HepG2 (cell line): ENCODE results near the gene ST6GALNAC2. TPM values are rescaled to one million over a fixed set of nuclear protein-coding genes. Genes with fewer than 3 reads are reported as not detected.

ENCODE experiments used
- ARNT2 ChIP-seq: sonication (generic); formaldehyde crosslinking; IDR thresholded peaks from 2 replicates; pipeline ENCODE4 v1.8.0; 2022; ENCODE audit warnings: mild to moderate bottlenecking, low read depth, missing genetic modification reagents, moderate library complexity
- CCDC6 ChIP-seq: sonication (generic); formaldehyde crosslinking; IDR thresholded peaks from 2 replicates; pipeline ENCODE4 v1.8.1; 2022; ENCODE audit warnings: mild to moderate bottlenecking, missing genetic modification reagents, moderate library complexity
- EED ChIP-seq: sonication (generic); formaldehyde crosslinking; IDR thresholded peaks from 2 replicates; pipeline ENCODE4 v1.5.0; 2020; ENCODE audit warnings: mild to moderate bottlenecking, missing genetic modification reagents
- EP300 ChIP-seq, 3 experiments: sonication (generic) in 1 of 3; formaldehyde crosslinking in 1 of 3; IDR thresholded peaks; 2 replicates each; pipeline versions ENCODE4 v1.5.1 to v1.6.1; 2011 to 2020; ENCODE audit warnings: low read depth in 2 of 3, low read length in 2 of 3, borderline replicate concordance in 1 of 3, improper control_type of control experiment in 1 of 3, mild to moderate bottlenecking in 1 of 3, missing genetic modification reagents in 1 of 3, moderate library complexity in 1 of 3
- HMG20B ChIP-seq: conservative IDR thresholded peaks from 2 replicates; pipeline ENCODE4 v1.6.1; 2016; ENCODE audit warnings: missing genetic modification reagents, missing compliant biosample characterization
- KLF6 ChIP-seq: IDR thresholded peaks from 2 replicates; pipeline ENCODE4 v1.8.0; 2016; ENCODE audit warnings: missing biosample characterization, missing genetic modification reagents
- MZF1 ChIP-seq: sonication (generic); formaldehyde crosslinking; IDR thresholded peaks from 2 replicates; pipeline ENCODE4 v1.8.1; 2023; ENCODE audit warnings: mild to moderate bottlenecking, missing genetic modification reagents, borderline replicate concordance
- NBN ChIP-seq: fragments of 450-650 bp; conservative IDR thresholded peaks from 2 replicates; pipeline ENCODE4 v1.6.1; 2017
- SMAD1 ChIP-seq: sonication (generic); formaldehyde crosslinking; IDR thresholded peaks from 2 replicates; pipeline ENCODE4 v1.4.0; 2020; ENCODE audit warnings: missing genetic modification reagents, low read depth, mild to moderate bottlenecking, borderline replicate concordance
- SP5 ChIP-seq: IDR thresholded peaks from 2 replicates; pipeline ENCODE4 v1.6.1; 2016; ENCODE audit warnings: low read depth, borderline replicate concordance
- ZMYM3 ChIP-seq: sonication (generic); formaldehyde crosslinking; IDR thresholded peaks from 2 replicates; pipeline ENCODE4 v1.5.1; 2020; ENCODE audit warnings: mild to moderate bottlenecking, missing genetic modification reagents
- ZMYM4 ChIP-seq: sonication (generic); formaldehyde crosslinking; IDR thresholded peaks from 2 replicates; pipeline ENCODE4 v1.8.1; 2023; ENCODE audit warnings: mild to moderate bottlenecking, missing genetic modification reagents
- ZNF335 ChIP-seq: sonication (generic); formaldehyde crosslinking; IDR thresholded peaks from 2 replicates; pipeline ENCODE4 v1.4.0; 2020; ENCODE audit warnings: missing genetic modification reagents
- ZNF816 ChIP-seq: sonication (generic); formaldehyde crosslinking; IDR thresholded peaks from 2 replicates; pipeline ENCODE4 v1.8.0; 2022; ENCODE audit warnings: missing genetic modification reagents, mild to moderate bottlenecking, borderline replicate concordance
- polyA plus RNA-seq, 8 experiments: library from polyadenylated mRNA; depleted of rRNA in 3 of 8; stranded (reverse) in 7 of 8; unstranded in 1 of 8; fragments of >200 nt; fragmentation: Illumina TruSeq in 4 of 8; extraction: Trizol in 4 of 8; gene quantifications; 2 replicates each; pipeline versions ENCODE4 v1.2.1 to v1.2.3, GENCODE V29; 2011 to 2016; ENCODE audit warnings: low read depth in 4 of 8, missing spikeins in 1 of 8, mixed read lengths in 1 of 8; ENCODE audit not compliant: insufficient read depth in 1 of 8
- total RNA-seq, 5 experiments: library from RNA; depleted of rRNA; stranded (reverse); fragments of >200 nt; fragmentation: Illumina TruSeq; extraction: Trizol; gene quantifications; 2 replicates each; pipeline ENCODE4 v1.2.3, GENCODE V29; 2016; ENCODE audit warnings: low read depth in 1 of 5
- TF ChIP-seq, protein P1 (sequence below): IDR thresholded peaks from 2 replicates; pipeline ENCODE4 v1.6.1; 2018; ENCODE audit warnings: missing genetic modification reagents, mild to moderate bottlenecking, missing compliant biosample characterization
- TF ChIP-seq, protein P2 (sequence below): sonication (generic); formaldehyde crosslinking; IDR thresholded peaks from 2 replicates; pipeline ENCODE4 v1.4.0; 2020; ENCODE audit warnings: mild to moderate bottlenecking, missing genetic modification reagents, borderline replicate concordance
- TF ChIP-seq, protein P3 (sequence below): sonication (generic); formaldehyde crosslinking; IDR thresholded peaks from 2 replicates; pipeline ENCODE4 v1.4.0; 2020; ENCODE audit warnings: low read depth, mild to moderate bottlenecking, missing genetic modification reagents
- TF ChIP-seq, protein P4 (sequence below): IDR thresholded peaks from 2 replicates; pipeline ENCODE4 v1.6.1; 2016; ENCODE audit warnings: mild to moderate bottlenecking

Gene ST6GALNAC2
- total and polyA plus RNA-seq, 2 of the 13 experiments (the other 11 are each of a cell fraction or from before 2014, with no cell fraction given) = 0.12 to 0.49 TPM

DNA sequence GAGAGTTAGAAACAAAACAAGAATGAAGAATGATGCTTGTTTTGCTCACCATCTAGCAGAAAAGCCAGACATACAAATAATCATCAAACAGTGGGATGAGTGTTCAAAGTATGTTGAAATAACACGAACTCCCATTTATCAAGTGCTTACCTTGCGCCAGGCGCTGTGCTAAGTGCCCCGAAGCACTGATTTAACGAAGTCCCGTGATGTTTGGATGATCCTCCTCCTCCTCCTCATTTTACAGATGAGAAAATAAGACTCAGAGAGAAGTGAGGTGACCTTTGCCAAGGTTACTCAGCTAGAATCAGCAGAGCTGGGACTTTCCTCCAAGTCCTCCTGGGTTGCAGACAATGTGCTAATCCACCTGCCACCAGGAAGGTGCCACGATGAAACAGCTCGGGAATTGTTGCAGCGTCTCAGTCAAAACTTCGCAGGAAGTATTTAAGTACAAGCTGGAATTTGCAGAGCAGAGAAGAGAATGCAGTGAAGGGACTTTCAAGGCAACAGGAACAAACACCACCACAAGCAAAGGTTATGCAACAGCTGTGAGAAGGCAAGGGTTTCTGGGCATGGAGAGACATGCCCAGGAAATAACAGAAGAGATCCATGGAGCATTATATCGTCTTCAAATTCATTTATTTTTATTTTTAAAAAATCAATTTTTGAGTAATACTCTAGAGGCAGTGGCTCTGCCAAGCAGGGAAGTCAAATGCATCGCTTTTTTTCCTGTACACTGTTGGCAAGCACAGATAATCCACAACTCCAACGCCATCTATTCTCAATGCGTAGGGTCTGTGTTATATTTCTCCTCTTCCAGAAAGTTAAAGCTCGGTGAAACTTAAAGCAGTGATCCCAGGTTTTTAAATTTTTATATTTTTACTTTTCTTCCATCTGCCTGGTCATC, 34.7 kb downstream of the ST6GALNAC2 start (continued):
- TF ChIP-seq EP300 (IDR thresholded peaks at IDR 0.05; ENCODE audit: low read depth in 2 of 2, low read length in 2 of 2) (peak in 1 of 2 experiments; percentile 79; a peak in 2 of 4 replicates), EP300 (CRISPR knock-in tag; IDR thresholded peaks at IDR 0.05; ENCODE audit: borderline replicate concordance) (peak; percentile 72; the same call in 1 of the 2 replicates), ZNF335 (peak; percentile 84), ARNT2 (CRISPR knock-in tag) (peak; percentile 77; the same call in 1 of the 2 replicates), ZMYM3 (peak; percentile 57), EED (CRISPR knock-in tag) (no peak), SP5 (no peak), ZNF816 (CRISPR knock-in tag) (no peak), KLF6 (CRISPR knock-in tag) (0 out of 2 replicates have a peak, but pooled peaks have one; percentile 58), MZF1 (0 out of 2 replicates have a peak, but pooled peaks have one; percentile 61), HMG20B (CRISPR knock-in tag) (peak; percentile 13; the same call in 1 of the 2 replicates), SMAD1 (CRISPR knock-in tag) (no peak), NBN (no peak), ZMYM4 (CRISPR knock-in tag) (peak; percentile 58), CCDC6 (CRISPR knock-in tag) (0 out of 2 replicates have a peak, but pooled peaks have one; percentile 38)
- TF ChIP-seq, protein P1, sequence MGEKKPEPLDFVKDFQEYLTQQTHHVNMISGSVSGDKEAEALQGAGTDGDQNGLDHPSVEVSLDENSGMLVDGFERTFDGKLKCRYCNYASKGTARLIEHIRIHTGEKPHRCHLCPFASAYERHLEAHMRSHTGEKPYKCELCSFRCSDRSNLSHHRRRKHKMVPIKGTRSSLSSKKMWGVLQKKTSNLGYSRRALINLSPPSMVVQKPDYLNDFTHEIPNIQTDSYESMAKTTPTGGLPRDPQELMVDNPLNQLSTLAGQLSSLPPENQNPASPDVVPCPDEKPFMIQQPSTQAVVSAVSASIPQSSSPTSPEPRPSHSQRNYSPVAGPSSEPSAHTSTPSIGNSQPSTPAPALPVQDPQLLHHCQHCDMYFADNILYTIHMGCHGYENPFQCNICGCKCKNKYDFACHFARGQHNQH (CRISPR knock-in tag) = peak; percentile 91
- TF ChIP-seq, protein P2, sequence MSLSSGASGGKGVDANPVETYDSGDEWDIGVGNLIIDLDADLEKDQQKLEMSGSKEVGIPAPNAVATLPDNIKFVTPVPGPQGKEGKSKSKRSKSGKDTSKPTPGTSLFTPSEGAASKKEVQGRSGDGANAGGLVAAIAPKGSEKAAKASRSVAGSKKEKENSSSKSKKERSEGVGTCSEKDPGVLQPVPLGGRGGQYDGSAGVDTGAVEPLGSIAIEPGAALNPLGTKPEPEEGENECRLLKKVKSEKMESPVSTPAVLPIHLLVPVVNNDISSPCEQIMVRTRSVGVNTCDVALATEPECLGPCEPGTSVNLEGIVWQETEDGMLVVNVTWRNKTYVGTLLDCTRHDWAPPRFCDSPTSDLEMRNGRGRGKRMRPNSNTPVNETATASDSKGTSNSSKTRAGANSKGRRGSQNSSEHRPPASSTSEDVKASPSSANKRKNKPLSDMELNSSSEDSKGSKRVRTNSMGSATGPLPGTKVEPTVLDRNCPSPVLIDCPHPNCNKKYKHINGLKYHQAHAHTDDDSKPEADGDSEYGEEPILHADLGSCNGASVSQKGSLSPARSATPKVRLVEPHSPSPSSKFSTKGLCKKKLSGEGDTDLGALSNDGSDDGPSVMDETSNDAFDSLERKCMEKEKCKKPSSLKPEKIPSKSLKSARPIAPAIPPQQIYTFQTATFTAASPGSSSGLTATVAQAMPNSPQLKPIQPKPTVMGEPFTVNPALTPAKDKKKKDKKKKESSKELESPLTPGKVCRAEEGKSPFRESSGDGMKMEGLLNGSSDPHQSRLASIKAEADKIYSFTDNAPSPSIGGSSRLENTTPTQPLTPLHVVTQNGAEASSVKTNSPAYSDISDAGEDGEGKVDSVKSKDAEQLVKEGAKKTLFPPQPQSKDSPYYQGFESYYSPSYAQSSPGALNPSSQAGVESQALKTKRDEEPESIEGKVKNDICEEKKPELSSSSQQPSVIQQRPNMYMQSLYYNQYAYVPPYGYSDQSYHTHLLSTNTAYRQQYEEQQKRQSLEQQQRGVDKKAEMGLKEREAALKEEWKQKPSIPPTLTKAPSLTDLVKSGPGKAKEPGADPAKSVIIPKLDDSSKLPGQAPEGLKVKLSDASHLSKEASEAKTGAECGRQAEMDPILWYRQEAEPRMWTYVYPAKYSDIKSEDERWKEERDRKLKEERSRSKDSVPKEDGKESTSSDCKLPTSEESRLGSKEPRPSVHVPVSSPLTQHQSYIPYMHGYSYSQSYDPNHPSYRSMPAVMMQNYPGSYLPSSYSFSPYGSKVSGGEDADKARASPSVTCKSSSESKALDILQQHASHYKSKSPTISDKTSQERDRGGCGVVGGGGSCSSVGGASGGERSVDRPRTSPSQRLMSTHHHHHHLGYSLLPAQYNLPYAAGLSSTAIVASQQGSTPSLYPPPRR (CRISPR knock-in tag) = peak; percentile 57; the same call in 1 of the 2 replicates
- TF ChIP-seq, protein P3, sequence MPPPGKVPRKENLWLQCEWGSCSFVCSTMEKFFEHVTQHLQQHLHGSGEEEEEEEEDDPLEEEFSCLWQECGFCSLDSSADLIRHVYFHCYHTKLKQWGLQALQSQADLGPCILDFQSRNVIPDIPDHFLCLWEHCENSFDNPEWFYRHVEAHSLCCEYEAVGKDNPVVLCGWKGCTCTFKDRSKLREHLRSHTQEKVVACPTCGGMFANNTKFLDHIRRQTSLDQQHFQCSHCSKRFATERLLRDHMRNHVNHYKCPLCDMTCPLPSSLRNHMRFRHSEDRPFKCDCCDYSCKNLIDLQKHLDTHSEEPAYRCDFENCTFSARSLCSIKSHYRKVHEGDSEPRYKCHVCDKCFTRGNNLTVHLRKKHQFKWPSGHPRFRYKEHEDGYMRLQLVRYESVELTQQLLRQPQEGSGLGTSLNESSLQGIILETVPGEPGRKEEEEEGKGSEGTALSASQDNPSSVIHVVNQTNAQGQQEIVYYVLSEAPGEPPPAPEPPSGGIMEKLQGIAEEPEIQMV (CRISPR knock-in tag) = peak; percentile 77; the same call in 1 of the 2 replicates
- TF ChIP-seq, protein P4, sequence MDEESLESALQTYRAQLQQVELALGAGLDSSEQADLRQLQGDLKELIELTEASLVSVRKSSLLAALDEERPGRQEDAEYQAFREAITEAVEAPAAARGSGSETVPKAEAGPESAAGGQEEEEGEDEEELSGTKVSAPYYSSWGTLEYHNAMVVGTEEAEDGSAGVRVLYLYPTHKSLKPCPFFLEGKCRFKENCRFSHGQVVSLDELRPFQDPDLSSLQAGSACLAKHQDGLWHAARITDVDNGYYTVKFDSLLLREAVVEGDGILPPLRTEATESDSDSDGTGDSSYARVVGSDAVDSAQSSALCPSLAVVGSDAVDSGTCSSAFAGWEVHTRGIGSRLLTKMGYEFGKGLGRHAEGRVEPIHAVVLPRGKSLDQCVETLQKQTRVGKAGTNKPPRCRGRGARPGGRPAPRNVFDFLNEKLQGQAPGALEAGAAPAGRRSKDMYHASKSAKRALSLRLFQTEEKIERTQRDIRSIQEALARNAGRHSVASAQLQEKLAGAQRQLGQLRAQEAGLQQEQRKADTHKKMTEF (CRISPR knock-in tag) = peak; percentile 82
